Breast epithelium (tissue), 3 donors: Measurements from ENCODE around the gene MFSD12.

Experiments
- POLR2A ChIP-seq: fragments of 450-650 bp; IDR thresholded peaks from one replicate; pipeline ENCODE4 v1.6.1; 2016; ENCODE audit warnings: antibody characterized with exemption, mild to moderate bottlenecking, moderate library complexity
- POLR2AphosphoS5 ChIP-seq, 3 donors: sonication (generic); formaldehyde crosslinking; IDR thresholded peaks; one replicate each; pipeline ENCODE4 v1.6.1; 2017; ENCODE audit warnings: antibody characterized with exemption in 3 of 3
- TF ChIP-seq, protein P1 (sequence below), 3 donors: fragments of 450-650 bp; IDR thresholded peaks; one replicate each; pipeline ENCODE4 v1.5.1; 2016 to 2017; ENCODE audit warnings: antibody characterized with exemption in 3 of 3, mild to moderate bottlenecking in 3 of 3, moderate library complexity in 3 of 3

DNA sequence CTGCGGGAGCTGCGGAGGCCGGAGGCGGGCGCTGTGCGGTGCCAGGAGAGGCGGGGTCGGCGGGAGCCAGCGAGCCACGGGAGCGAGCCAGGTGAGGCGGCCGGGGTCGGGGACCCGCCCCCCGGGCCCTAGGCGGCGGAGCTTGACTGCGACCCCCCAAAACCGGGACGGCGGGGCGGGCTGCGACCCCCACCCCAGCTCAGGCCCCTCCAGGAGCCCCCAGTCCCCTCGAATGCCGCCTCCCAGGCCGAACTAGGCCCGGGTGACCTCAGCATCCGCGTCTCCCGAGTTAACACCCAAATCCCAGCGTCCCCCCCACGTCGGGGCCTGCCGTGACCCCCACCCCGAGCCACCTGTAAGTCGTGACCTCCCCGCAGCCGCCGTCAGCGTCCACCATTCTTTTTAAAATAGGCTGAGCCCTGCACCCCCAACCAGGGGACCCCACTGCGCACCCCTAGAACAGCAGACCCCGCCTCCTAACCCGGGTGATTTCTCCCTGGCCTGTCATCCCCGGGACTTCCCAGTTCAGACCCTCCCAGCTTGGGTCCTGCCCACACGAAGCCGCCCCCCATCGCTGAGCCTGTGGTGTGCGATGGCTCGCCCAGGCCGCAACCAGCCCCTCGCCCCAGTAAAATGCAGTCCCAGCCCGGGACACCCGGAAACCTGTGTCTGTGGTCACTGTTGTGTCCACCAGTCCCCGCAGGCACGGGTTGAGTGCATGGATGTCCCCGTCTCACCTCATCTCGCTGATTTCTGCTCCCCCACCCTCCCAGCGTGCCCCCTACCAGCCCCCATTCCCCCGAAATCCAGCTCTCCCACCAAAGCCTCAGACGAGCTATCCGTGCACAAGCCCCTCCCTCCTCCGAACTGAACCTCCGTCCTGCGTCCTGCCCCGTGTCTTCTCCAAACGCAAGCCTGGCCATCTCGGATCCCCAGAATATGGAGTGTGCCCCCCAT lies 50.7 kb downstream of the MFSD12 start:
- TF ChIP-seq, protein P1, sequence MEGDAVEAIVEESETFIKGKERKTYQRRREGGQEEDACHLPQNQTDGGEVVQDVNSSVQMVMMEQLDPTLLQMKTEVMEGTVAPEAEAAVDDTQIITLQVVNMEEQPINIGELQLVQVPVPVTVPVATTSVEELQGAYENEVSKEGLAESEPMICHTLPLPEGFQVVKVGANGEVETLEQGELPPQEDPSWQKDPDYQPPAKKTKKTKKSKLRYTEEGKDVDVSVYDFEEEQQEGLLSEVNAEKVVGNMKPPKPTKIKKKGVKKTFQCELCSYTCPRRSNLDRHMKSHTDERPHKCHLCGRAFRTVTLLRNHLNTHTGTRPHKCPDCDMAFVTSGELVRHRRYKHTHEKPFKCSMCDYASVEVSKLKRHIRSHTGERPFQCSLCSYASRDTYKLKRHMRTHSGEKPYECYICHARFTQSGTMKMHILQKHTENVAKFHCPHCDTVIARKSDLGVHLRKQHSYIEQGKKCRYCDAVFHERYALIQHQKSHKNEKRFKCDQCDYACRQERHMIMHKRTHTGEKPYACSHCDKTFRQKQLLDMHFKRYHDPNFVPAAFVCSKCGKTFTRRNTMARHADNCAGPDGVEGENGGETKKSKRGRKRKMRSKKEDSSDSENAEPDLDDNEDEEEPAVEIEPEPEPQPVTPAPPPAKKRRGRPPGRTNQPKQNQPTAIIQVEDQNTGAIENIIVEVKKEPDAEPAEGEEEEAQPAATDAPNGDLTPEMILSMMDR (IDR thresholded peaks at IDR 0.05): no peak
- TF ChIP-seq POLR2AphosphoS5 (IDR thresholded peaks at IDR 0.05): no peak
- no peak for TF ChIP-seq POLR2A
